ENCODE results near the gene PPP2R2C. TPM values are rescaled to one million over a fixed set of nuclear protein-coding genes. Genes with fewer than 3 reads are reported as not detected.

The PPP2R2C gene
- total and polyA plus RNA-seq, 10 of the 15 experiments (the other 5 are each of a cell fraction or from before 2014, with no cell fraction given) = 0.13 to 0.15 TPM; not detected in 8

DNA sequence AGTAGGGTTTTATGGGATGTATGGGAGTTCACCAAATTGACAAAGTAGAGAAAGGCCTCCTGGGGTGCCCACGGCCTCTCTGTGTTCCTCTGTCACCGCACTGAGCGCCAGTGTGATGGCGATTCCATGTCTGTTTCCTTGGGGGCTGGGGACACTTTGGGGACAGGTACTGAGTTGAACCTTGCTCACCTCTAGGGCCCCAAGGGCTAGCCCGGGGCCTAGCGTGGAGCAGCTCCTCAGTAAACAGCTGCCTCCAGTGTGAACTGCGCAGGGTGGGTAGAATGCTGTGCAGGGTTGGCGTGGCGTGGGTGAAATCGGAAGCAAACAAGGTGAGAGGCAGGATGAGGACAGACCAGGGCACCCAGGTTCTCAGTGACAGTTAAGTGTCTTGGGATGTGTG is 97.8 kb downstream of the PPP2R2C start:
- WGBS (ENCODE audit: insufficient coverage, insufficient replicate concordance, low lambda C conversion rate, missing lambda C conversion rate) = 30% methylated on average over 10 of the region's 10 CpGs
- Histone ChIP-seq H3K36me3 (ENCODE audit: control insufficient read depth in 2 of 2, insufficient read depth in 2 of 2, low read length in 1 of 2) (no peaks in the 10 kb centered on the region), H2AFZ (ENCODE audit: control insufficient read depth, low read depth, low read length) (no peak overlapping the region), H3K27ac (ENCODE audit: control insufficient read depth, insufficient read depth) (no peak overlapping the region), H3K4me1 (ENCODE audit: control insufficient read depth, insufficient read depth, low read length) (no peaks in the 10 kb centered on the region), H3K79me2 (ENCODE audit: control insufficient read depth, insufficient read depth, low read length) (no peaks in the 10 kb centered on the region), H3K9ac (ENCODE audit: control insufficient read depth, insufficient read depth, low read length) (no peak overlapping the region), H4K20me1 (ENCODE audit: control insufficient read depth, insufficient read depth) (no peaks in the 10 kb centered on the region), H3K4me3 (no peak overlapping the region), H3K27me3 (replicated peaks in 1 of 2; ENCODE audit: control insufficient read depth in 2 of 2, insufficient read depth in 2 of 2, low read length in 1 of 2) (peaks cover 0 to 1% of the 10 kb centered on the region in 2 experiments; a peak in 3 of 4 replicates), H3K9me3 (replicated peaks; ENCODE audit: control insufficient read depth, insufficient read depth, low read length) (no peaks in the 10 kb centered on the region), H3K4me2 (ENCODE audit: control insufficient read depth, insufficient read depth) (no peak overlapping the region)
- POLR2A ChIA-PET = no interaction called here
- SMC1A ChIA-PET (ENCODE audit: uncharacterized antibody, unreplicated experiment) = no interaction called here
- BruUV-seq (replicated peaks) = no TSS peak
- no peak for FAIRE-seq
- CTCF ChIA-PET = no interaction called here
- TF ChIP-seq CHD1 (IDR thresholded peaks at IDR 0.05; ENCODE audit: low read depth, low read length) (no peak), CBFB (IDR thresholded peaks at IDR 0.05; ENCODE audit: low read depth) (no peak), FOXK2 (IDR thresholded peaks at IDR 0.05) (no peak), MEF2B (IDR thresholded peaks at IDR 0.05; ENCODE audit: partially characterized antibody, poor library complexity, severe bottlenecking) (no peak), ZNF592 (IDR thresholded peaks at IDR 0.05) (no peak)
- DNase-seq (ENCODE audit: low read depth, low spot score) = no peak
- RAD21 ChIA-PET (ENCODE audit: unreplicated experiment) = no interaction called here
- in situ Hi-C loops (cut with MboI) (no loop called here), intact Hi-C loops (cut with micrococcal nuclease; ENCODE audit: unreplicated experiment) (no loop called here)
- no peak for ATAC-seq

Measured in GM12878 (cell line).